LHCN-M2 (cell line): ENCODE data around the gene HDLBP. TPM values are rescaled to one million over a fixed set of nuclear protein-coding genes. Genes with fewer than 3 reads are reported as not detected.

Experiments used
- DNase-seq: peaks from one replicate; pipeline ENCODE4 v3.0.0-alpha.2; 2012; ENCODE audit warnings: low read depth
- total RNA-seq: library from RNA; depleted of rRNA; stranded (reverse); fragments of >200 nt; gene quantifications from 2 replicates; pipeline ENCODE4 v1.2.3, GENCODE V29; 2014

HDLBP gene
- total RNA-seq, 1 experiment from 2014 or later, result 516 TPM

GRCh38 chr2:241191081-241191480 lies 124.4 kb downstream of the HDLBP start:
- no peak for DNase-seq

GRCh38 chr2:241190291-241190981 lies 125.0 kb downstream of the HDLBP start:
- DNase-seq, result no peak

GRCh38 chr2:241189856-241190201 lies 125.6 kb downstream of the HDLBP start:
- DNase-seq, result no peak

DNA sequence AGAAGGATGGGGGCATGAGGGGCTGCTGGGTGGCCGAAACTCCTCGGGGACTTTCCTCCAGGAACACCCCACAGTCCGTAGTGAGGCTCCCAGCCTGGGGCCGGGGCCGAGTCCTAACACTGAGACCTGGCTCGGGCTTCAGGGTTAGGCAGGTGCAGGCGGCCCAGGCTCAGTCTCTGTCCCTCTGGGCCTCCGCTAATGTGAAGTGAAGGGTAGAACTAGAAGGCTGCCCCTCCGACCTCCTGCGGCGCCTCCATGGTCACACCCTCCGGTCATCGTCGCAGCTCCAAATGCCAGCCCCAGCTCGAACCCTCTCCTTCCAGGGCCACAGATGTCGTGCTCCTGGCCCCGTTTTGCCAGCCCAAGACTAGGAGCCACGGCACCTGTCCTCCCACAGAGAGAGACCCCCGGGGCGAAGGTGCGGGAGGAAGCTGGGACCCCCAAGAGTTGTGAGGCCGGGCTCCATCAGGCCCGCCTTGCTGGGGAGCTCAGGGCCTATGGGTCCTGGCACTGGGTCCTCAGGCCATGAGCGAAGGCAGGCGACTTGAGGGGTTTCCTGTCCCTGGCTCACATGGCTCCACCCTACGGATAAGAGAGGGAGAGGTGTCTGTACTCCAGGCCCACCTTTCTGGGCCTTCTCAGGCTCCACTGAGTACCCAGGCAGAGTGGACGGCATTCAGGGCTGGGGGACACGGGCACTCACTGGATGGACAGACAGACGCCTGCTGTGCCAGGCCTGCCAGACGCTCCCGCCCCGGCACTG lies 126.2 kb downstream of the HDLBP start:
- DNase-seq, result no peak

- DNase-seq, result no peak
Measured at GRCh38 chr2:241188361-241189092, 126.9 kb downstream of the HDLBP start, which contains the start of gene ANO7. ANO7 (plus strand) TSS chr2:241188677; CDS start chr2:241190064, 1,387 bp downstream.

DNA sequence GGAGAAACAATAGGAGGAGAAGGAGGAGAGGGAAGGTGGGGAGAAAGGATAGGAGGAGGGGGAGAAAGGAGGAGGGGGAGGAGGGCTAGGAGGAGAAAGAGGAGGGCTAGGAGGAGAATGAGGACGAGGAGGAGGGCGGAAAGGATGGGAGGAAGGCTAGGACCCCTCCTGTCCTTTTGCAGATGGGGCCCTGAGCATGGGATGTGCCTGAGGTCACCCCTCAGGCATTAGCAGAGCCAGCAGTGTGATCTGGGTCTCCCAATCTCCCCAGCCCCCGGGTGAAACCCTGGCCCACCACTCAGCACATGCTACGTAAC lies 127.6 kb downstream of the HDLBP start:
- DNase-seq, result no peak

DNA sequence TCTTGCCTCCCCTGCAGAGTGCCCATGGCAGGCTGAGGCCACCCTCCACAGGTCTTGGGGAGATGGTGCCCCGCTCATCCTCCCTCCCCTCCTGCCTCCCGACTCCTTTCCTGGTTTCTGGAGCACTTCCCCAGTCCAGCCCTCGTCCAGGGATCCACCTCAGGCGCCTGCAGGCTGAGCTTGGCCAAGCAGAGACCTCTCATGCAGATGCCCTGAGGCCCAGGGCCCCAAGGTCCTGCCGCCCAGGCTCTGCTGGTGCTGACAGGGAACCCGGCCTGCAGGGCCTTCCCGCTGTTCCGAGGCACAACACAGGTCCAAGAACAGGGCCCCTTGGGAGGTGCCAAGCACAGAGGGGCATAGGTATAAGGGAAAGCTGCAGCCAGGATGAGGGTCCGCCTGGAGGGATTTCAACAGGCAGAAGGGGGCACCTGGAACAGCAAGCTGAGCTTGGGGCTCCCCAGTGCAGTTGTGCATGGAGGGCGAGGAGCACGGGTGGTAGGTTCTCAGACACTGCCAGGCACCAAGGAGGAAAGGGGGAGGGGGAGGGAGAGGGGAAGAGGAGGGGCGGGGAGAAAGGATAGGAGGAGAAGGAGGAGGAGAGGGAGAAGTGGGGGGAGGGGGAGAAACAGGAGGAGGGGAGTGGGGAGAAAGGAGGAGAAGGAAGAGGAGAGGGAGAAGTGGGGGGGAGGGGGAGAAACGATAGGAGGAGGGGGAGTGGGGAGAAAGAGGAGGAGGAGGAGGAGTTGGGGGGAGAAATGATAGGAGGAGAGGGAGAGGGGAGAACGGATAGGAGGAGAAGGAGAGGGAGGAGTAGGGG lies 128.2 kb downstream of the HDLBP start:
- DNase-seq, result no peak

DNA sequence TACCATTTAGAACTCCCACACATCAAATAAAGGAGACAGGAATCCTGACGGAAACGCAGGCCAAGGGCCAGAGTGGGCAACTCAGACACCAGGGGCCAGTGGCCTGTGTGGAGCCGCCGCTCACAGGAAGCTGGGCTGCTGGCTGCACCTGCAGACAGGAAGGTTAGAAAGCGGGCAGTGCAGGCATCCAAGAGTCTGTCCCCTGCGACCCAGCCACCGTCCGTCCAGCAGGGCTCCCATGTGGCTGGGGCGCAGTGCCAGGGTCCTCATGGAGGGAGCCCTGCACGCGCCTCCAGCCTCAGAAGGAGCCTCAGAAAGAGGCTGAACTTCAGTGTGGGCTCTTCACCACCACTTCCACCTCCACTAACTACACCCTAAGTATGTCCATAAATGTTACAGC lies 129.5 kb downstream of the HDLBP start:
- DNase-seq, result no peak

DNA sequence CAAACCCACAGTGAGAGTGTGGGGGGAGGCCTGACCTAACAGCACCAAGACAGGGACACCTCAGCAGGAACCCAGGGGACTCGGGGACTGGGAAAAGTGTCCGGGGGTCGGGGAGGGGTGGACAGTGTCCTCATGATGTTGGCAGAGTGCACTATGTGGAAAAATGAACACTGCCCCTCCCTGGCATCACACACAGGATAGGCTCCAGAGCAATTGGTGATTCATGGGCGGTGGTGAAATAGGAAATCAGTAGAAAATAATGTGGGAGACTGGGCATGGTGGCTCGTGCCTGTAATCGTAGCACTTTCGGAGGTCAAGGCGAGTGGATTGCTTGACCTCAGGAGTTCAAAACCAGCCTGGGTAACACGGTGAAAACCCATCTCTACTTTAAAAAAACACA lies 130.6 kb downstream of the HDLBP start:
- no peak for DNase-seq

DNA sequence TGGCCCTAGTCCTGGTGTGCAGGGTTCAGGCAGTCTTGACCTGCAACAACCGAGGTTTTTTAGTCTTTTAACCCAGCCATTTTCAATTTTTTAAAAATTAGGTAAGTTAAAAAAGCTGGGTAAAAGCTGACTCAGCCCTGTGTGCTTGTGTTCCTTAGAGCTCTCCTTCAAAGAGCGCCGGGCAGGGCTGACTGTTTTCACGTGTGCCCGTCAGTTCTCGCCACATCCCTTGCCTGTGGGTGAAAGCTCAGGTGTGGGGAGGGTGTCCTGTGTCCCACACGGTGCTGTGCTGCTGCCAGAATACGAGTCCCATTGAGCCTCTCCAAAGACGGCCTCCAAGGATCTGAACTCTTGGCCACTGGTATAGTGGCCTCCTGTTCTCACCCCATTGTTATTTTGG lies 132.3 kb downstream of the HDLBP start:
- no peak for DNase-seq

- DNase-seq, result no peak
Measured at GRCh38 chr2:241182531-241183133, 132.8 kb downstream of the HDLBP start.

DNA sequence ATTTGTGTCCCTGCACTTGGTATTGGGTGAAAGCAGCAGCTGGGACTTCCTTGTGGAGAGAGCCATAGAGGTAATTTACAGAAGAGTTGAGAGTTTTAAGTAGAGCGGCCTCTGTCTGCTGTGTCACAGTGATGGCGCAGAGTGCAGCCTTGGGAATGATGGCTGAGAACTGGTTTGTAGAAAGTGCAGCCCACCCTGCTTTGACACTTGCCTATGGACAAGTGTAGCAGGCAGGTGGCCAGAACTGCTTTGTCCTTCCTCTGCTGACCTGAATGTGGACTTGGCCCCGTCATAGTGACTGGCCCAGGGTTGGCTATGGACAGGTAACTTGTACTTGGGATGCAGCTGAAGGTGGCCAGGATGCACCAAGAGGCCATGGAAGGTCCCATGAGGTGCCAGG lies 133.3 kb downstream of the HDLBP start:
- DNase-seq, result no peak

GRCh38 chr2:241180495-241180894 lies 135.0 kb downstream of the HDLBP start:
- DNase-seq, result no peak

DNA sequence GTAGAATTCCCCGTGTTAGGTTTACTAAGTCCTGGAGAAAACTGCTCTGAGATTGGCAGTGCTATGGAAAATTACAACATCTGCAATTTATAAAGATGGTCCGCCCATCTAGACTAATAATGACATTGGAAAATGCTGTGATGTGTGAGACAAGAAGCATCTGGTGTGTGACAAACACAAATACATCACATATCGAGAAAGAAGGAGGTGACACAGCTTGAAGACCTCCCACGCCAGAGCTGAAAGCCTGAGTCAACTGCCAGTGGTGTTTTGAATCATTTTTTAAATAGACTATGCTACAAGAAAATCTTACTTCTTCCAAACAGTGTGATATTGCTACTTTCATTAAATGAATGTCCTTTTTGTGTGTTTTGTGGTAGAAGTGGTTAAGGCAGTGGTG lies 135.6 kb downstream of the HDLBP start:
- DNase-seq, result no peak

GRCh38 chr2:241178961-241179360 lies 136.5 kb downstream of the HDLBP start:
- no peak for DNase-seq

DNA sequence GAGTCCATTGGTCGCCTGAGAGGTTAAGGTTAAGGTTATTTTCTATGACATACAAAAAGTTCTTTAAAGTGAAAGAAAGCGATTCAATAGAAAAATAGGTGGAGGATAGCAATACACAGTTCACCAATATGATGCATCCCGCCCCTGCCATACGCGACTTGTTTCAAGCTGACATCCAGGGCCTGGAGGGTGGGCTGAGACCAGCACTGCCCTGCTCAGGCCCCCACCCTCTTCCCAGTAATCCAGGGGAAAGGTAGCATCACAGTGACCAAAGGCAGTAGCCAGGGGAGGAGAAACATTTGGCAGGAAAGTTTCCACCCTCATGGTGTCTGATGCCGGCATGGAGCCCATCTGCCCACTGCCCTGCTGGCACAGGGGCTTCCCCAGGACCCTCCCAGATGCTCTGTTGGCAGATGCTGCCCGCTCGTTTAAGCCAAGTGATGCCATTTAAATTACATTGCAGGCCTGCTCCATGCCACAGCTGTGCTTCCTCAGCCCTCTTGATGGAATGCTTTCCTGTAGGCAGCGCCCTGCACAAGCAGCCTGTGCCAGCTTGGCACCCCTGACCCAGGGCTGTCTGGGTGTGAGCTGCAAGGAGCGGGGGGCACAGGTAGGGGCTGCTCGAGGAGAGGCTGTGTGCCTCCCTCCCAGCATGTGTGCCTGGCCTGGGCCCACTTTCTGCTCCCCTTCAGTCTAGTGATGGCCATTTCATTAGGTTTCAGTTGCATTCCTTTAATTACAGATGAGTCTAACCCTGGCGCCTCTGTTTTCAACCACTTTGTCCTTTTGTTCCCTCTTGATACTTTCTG lies 137.7 kb downstream of the HDLBP start:
- DNase-seq, result no peak
